SK-N-SH (cell line): ENCODE results near the gene SLC2A1. TPM values are rescaled to one million over a fixed set of nuclear protein-coding genes. Genes with fewer than 3 reads are reported as not detected.

Experiments
- CTCF ChIA-PET: fragments of 300-600, 350-600 bp; formaldehyde crosslinking; extraction: SDS; loops from one replicate; lab custom pipeline; 2021; lab: Yijun Ruan, JAX
- POLR2A ChIA-PET: fragments of 350-600 bp; sonication (Branson Sonifier 250); formaldehyde crosslinking; extraction: SDS; loops from one replicate; lab custom pipeline; 2020; ENCODE audit warnings: antibody characterized with exemption, inconsistent platforms; lab: Yijun Ruan, JAX
- DNase-seq: peaks from one replicate; pipeline ENCODE4 v3.0.0; 2012
- H2AFZ ChIP-seq: fragments of 200-600 bp; sonication (generic); 2 replicates; pipeline ENCODE4 v1.8.1; 2016; ENCODE audit warnings: antibody characterized with exemption, mild to moderate bottlenecking, low read depth
- H3F3A ChIP-seq: fragments of 200-600 bp; sonication (generic); replicated peaks from 2 replicates; pipeline ENCODE3; 2016; ENCODE audit warnings: antibody characterized with exemption, mild to moderate bottlenecking; ENCODE audit not compliant: insufficient read depth
- H3K27ac ChIP-seq, 2 experiments: fragments of 200-500 bp in 1 of 2; fragments of 200-600 bp in 1 of 2; sonication (Bioruptor generic) in 1 of 2; sonication (generic), shearing (Covaris generic) in 1 of 2; 2 replicates each; pipeline versions ENCODE4 v1.5.1 to v1.6.1; 2014 to 2016; ENCODE audit warnings: low read depth in 2 of 2, inconsistent platforms in 1 of 2, low read length in 1 of 2, mild to moderate bottlenecking in 1 of 2, mixed read lengths in 1 of 2
- H3K27me3 ChIP-seq: fragments of 200-600 bp; sonication (generic), shearing (Covaris generic); 2 replicates; pipeline ENCODE4 v1.6.1; 2016; ENCODE audit warnings: mixed run types; ENCODE audit not compliant: insufficient read depth
- H3K36me3 ChIP-seq, 2 experiments: fragments of 200-500 bp in 1 of 2; fragments of 200-600 bp in 1 of 2; sonication (Bioruptor generic) in 1 of 2; sonication (generic) in 1 of 2; replicated peaks in 1 of 2; 2 replicates each; pipeline versions ENCODE3 to v1.5.1; 2014 to 2016; ENCODE audit warnings: low read length in 1 of 2, mild to moderate bottlenecking in 1 of 2; ENCODE audit not compliant: insufficient read depth in 2 of 2, control insufficient read depth in 1 of 2
- H3K4me1 ChIP-seq, 2 experiments: fragments of 200-500 bp in 1 of 2; fragments of 200-600 bp in 1 of 2; sonication (Bioruptor generic) in 1 of 2; sonication (generic), shearing (Covaris generic) in 1 of 2; 2 replicates each; pipeline versions ENCODE4 v1.5.1 to v1.6.1; 2014 to 2016; ENCODE audit warnings: low read depth in 1 of 2, low read length in 1 of 2, mixed run types in 1 of 2; ENCODE audit not compliant: insufficient read depth in 2 of 2, control insufficient read depth in 1 of 2
- H3K4me2 ChIP-seq: fragments of 200-600 bp; sonication (generic), shearing (Covaris generic); 2 replicates; pipeline ENCODE4 v1.6.1; 2017; ENCODE audit warnings: mixed run types
- H3K4me3 ChIP-seq, 2 experiments: fragments of 200-500 bp in 1 of 2; fragments of 200-600 bp in 1 of 2; sonication (Bioruptor generic) in 1 of 2; sonication (generic), shearing (Covaris generic) in 1 of 2; 2 replicates each; pipeline versions ENCODE4 v1.5.1 to v1.8.1; 2014 to 2016; ENCODE audit warnings: low read depth in 2 of 2, inconsistent platforms in 1 of 2, low read length in 1 of 2, mild to moderate bottlenecking in 1 of 2, mixed read lengths in 1 of 2, moderate library complexity in 1 of 2
- H3K79me2 ChIP-seq: fragments of 200-600 bp; sonication (generic); 2 replicates; pipeline ENCODE4 v1.8.1; 2017; ENCODE audit warnings: mild to moderate bottlenecking; ENCODE audit not compliant: insufficient read depth
- H3K9ac ChIP-seq: fragments of 200-600 bp; sonication (generic); 2 replicates; pipeline ENCODE4 v1.6.1; 2017; ENCODE audit warnings: mixed run types
- H3K9me2 ChIP-seq: fragments of 200-600 bp; sonication (generic); 2 replicates; pipeline ENCODE4 v1.6.1; 2017; ENCODE audit warnings: mixed run types
- H3K9me3 ChIP-seq: fragments of 200-600 bp; sonication (generic); 2 replicates; pipeline ENCODE4 v1.6.1; 2017; ENCODE audit warnings: mixed run types, mild to moderate bottlenecking, moderate library complexity
- H4K20me1 ChIP-seq: fragments of 200-600 bp; sonication (generic); 2 replicates; pipeline ENCODE4 v1.6.1; 2017; ENCODE audit warnings: mild to moderate bottlenecking, mixed run types; ENCODE audit not compliant: insufficient read depth
- ELF1 ChIP-seq: IDR thresholded peaks from 2 replicates; pipeline ENCODE4 v1.4.0; 2012
- EZH2phosphoT487 ChIP-seq: fragments of 200-600 bp; sonication (generic); IDR thresholded peaks from 2 replicates; pipeline ENCODE4 v1.6.1; 2017; ENCODE audit warnings: low read depth, mixed run types, mild to moderate bottlenecking, antibody characterized with exemption, moderate library complexity, borderline replicate concordance
- FOXJ3 ChIP-seq: sonication (generic); formaldehyde crosslinking; IDR thresholded peaks from 2 replicates; pipeline ENCODE4 v1.5.1; 2020; ENCODE audit warnings: mild to moderate bottlenecking, missing genetic modification reagents
- GABPA ChIP-seq: IDR thresholded peaks from 2 replicates; pipeline ENCODE4 v1.4.0; 2012; ENCODE audit warnings: low read depth, mild to moderate bottlenecking
- GATA2 ChIP-seq: sonication (generic); formaldehyde crosslinking; IDR thresholded peaks from 2 replicates; pipeline ENCODE4 v1.5.0; 2020; ENCODE audit warnings: mild to moderate bottlenecking, missing genetic modification reagents
- MEF2A ChIP-seq: IDR thresholded peaks from 2 replicates; pipeline ENCODE4 v1.4.0; 2012; ENCODE audit warnings: low read depth, borderline replicate concordance
- NFIC ChIP-seq: IDR thresholded peaks from 2 replicates; pipeline ENCODE4 v1.4.0; 2012; ENCODE audit warnings: borderline replicate concordance
- NRF1 ChIP-seq: IDR thresholded peaks from 2 replicates; pipeline ENCODE4 v1.6.1; 2012; ENCODE audit warnings: low read depth, mild to moderate bottlenecking, low read length
- RAD21 ChIP-seq: IDR thresholded peaks from 2 replicates; pipeline ENCODE4 v1.6.1; 2012; ENCODE audit warnings: mild to moderate bottlenecking, low read length
- RXRA ChIP-seq: IDR thresholded peaks from 2 replicates; pipeline ENCODE4 v1.4.0; 2012; ENCODE audit warnings: low read depth, mild to moderate bottlenecking, borderline replicate concordance
- TAF1 ChIP-seq: IDR thresholded peaks from 2 replicates; pipeline ENCODE4 v1.6.1; 2012; ENCODE audit warnings: low read depth, mild to moderate bottlenecking, low read length, moderate library complexity, borderline replicate concordance
- TEAD4 ChIP-seq: IDR thresholded peaks from 2 replicates; pipeline ENCODE4 v1.4.0; 2012; ENCODE audit warnings: mild to moderate bottlenecking, borderline replicate concordance; ENCODE audit not compliant: insufficient read depth
- WGBS: methylation state at CpG from one replicate; pipeline ENCODE4 v1.1.6; 2017; ENCODE audit warnings: low lambda C conversion rate; 5-methylcytosine and 5-hydroxymethylcytosine counted together
- polyA plus RNA-seq, 3 experiments: library from polyadenylated mRNA; depleted of rRNA; stranded (reverse); fragments of >200 nt; gene quantifications; 2 replicates each; pipeline ENCODE4 v1.2.3, GENCODE V29; 2012
- TF ChIP-seq, protein P1 (sequence below): IDR thresholded peaks from 2 replicates; pipeline ENCODE4; 2012
- TF ChIP-seq, protein P2 (sequence below): IDR thresholded peaks from 2 replicates; pipeline ENCODE4 v1.4.0; 2012; ENCODE audit warnings: low read depth
- TF ChIP-seq, protein P3 (sequence below): fragments of 200-600 bp; sonication (generic); IDR thresholded peaks from 2 replicates; pipeline ENCODE4 v1.6.1; 2017; ENCODE audit warnings: antibody characterized with exemption, mild to moderate bottlenecking, moderate library complexity

Gene SLC2A1
- polyA plus RNA-seq, 1 of the 3 experiments (the other 2 are of a cell fraction), result 63.8 TPM

DNA sequence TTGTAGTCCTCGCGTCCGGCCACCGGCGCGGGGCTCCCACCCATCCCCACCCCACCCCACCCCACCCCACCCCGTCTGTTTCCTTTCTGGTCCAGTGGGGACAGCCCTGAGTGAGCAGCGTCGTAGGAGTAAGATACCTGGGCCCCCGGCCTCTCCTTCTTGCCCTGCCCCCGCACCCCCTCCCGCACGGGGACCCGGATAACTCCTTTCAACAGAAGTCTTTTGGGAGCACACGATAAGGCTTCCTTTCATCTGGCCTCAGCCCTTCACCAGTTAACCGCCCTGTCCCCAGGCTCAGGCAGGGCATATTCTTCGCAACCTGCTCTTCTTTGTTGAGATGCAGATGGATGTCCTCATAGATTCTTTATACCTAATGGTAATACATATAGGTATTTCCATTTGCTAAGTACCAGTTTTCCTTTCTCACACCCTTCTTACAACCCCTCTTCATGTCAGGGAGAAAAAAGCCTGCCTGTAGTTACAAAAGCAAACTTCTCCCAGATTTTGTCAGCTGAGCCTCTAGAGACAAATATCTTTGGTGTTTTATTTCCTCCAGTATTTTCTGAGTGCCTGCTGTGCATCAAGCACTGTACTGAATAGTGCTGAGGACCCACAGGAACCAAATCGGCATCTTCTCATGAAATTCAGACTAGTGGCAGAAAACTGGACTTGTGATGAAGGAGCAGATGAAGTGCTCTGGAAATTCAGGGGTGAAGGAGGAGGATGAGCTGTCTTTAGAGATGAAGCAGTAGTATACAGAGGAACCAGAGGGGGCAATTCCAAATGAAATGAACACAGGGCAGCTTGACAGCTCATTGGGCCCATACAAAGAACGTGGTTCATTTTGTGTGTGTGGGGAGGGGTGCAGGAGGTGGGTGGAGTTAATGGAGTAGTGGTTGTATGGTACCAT lies 33.6 kb downstream of the SLC2A1 start:
- peak overlapping the region; percentile 66 to 73 for H3K4me3 ChIP-seq
- peak overlapping the region; percentile 64; the same call in 1 of the 2 replicates for H3K9ac ChIP-seq
- H3K27ac ChIP-seq, result peak overlapping the region; percentile 64 to 82
- no peaks in the 10 kb centered on the region for H3K79me2 ChIP-seq
- 37% methylated on average over 8 of the region's 19 CpGs for WGBS
- no peaks in the 10 kb centered on the region for H3K27me3 ChIP-seq
- TF ChIP-seq EZH2phosphoT487 (no peak), MEF2A (no peak), GABPA (no peak), TAF1 (no peak), FOXJ3 (no peak), ELF1 (no peak), RXRA (no peak), NRF1 (no peak), RAD21 (no peak), NFIC (no peak), GATA2 (CRISPR knock-in tag) (no peak), TEAD4 (no peak)
- TF ChIP-seq, protein P1, sequence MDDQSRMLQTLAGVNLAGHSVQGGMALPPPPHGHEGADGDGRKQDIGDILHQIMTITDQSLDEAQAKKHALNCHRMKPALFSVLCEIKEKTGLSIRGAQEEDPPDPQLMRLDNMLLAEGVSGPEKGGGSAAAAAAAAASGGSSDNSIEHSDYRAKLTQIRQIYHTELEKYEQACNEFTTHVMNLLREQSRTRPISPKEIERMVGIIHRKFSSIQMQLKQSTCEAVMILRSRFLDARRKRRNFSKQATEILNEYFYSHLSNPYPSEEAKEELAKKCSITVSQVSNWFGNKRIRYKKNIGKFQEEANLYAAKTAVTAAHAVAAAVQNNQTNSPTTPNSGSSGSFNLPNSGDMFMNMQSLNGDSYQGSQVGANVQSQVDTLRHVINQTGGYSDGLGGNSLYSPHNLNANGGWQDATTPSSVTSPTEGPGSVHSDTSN, result no peak
- TF ChIP-seq, protein P2, sequence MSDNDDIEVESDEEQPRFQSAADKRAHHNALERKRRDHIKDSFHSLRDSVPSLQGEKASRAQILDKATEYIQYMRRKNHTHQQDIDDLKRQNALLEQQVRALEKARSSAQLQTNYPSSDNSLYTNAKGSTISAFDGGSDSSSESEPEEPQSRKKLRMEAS, result no peak
- TF ChIP-seq, protein P3, sequence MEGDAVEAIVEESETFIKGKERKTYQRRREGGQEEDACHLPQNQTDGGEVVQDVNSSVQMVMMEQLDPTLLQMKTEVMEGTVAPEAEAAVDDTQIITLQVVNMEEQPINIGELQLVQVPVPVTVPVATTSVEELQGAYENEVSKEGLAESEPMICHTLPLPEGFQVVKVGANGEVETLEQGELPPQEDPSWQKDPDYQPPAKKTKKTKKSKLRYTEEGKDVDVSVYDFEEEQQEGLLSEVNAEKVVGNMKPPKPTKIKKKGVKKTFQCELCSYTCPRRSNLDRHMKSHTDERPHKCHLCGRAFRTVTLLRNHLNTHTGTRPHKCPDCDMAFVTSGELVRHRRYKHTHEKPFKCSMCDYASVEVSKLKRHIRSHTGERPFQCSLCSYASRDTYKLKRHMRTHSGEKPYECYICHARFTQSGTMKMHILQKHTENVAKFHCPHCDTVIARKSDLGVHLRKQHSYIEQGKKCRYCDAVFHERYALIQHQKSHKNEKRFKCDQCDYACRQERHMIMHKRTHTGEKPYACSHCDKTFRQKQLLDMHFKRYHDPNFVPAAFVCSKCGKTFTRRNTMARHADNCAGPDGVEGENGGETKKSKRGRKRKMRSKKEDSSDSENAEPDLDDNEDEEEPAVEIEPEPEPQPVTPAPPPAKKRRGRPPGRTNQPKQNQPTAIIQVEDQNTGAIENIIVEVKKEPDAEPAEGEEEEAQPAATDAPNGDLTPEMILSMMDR, result no peak
- H3K4me2 ChIP-seq, result peak overlapping the region; percentile 80
- ChIA-PET POLR2A (interaction anchor here (1.1 to 2.6 kb wide), 6 partner anchors 22 to 159 kb away, joined by 3 to 22 read pairs (median 5); partner anchors contain the start of genes C1orf50, P3H1 and ZNF691), CTCF (interaction anchor here (1.0 to 19.0 kb wide), 9 partner anchors 11 to 158 kb away, joined by 3 to 607 read pairs (median 6); partner anchors contain the start of genes C1orf50 and P3H1)
- no peaks in the 10 kb centered on the region for H4K20me1 ChIP-seq
- peaks cover 0 to 11% of the 10 kb centered on the region in 2 experiments; a peak in 3 of 4 replicates for H3K4me1 ChIP-seq
- peak overlapping the region; percentile 85; the same call in 1 of the 2 replicates for H2AFZ ChIP-seq
- peaks cover 11 to 45% of the 10 kb centered on the region in 2 experiments for H3K36me3 ChIP-seq
- DNase-seq, result peak; percentile 77
- peaks cover 27% of the 10 kb centered on the region for H3F3A ChIP-seq
- no peaks in the 10 kb centered on the region for H3K9me3 ChIP-seq
- H3K9me2 ChIP-seq, result no peaks in the 10 kb centered on the region
